ENCODE measurements around the gene GPR137C. TPM values are rescaled to one million over a fixed set of nuclear protein-coding genes. Genes with fewer than 3 reads are reported as not detected.

GPR137C gene
- total and polyA plus RNA-seq, 2 of the 4 experiments (the other 2 are of a cell fraction) = 0.72 to 0.91 TPM

DNA sequence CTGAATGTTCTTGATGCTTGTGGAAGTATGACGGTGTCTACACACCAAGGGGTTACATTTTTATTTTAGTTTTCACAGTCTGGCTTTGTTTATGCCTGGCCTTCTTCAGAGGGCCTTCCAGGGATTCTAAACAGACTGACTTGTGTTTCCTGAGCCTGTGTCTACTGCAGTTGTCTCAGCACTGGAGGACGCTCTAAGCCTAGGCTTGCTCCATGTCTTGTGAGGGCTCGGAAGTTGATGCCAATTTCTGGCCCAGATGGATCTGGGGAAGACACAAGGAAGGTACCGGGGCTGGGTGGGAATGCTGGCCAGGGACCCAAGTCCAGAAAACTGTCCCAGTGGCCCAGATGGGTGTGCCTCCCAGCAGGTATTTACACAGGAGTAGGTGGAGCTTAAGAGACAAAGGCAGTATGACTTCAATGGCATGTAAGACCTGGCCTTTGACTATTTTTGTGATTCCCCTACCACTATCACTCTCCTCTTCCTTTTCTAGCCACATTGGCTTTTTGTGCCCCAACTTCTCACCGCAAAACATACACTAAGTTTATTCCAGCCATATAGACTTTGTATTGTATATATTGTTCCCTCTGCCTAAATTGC lies 56.9 kb downstream of the GPR137C start:
- Histone ChIP-seq H3K9ac (ENCODE audit: low read depth, low read length) (no peak overlapping the region), H3K4me2 (ENCODE audit: low read depth, low read length) (no peak overlapping the region), H2BK120ac (ENCODE audit: low read depth, low read length) (no peak overlapping the region), H3K14ac (replicated peaks; ENCODE audit: low read depth, low read length) (no peak overlapping the region), H2BK15ac (ENCODE audit: low read depth, low read length) (no peak overlapping the region), H2BK20ac (ENCODE audit: low read depth, low read length) (no peak overlapping the region), H3K4ac (ENCODE audit: low read depth, low read length) (no peak overlapping the region), H2AFZ (replicated peaks; ENCODE audit: low read length, poor library complexity) (no peak overlapping the region), H3K4me3 (ENCODE audit: insufficient read depth, low read depth, low read length) (no peak overlapping the region), H3K9me3 (ENCODE audit: control insufficient read depth, insufficient read depth, low read length) (no peaks in the 10 kb centered on the region), H2BK5ac (ENCODE audit: low read depth, low read length, poor library complexity, severe bottlenecking) (no peak overlapping the region), H3K27ac (ENCODE audit: insufficient read depth, low read length) (no peak overlapping the region), H3K56ac (ENCODE audit: extremely low read depth, insufficient read depth, low read length) (no peak overlapping the region), H3K36me3 (ENCODE audit: control insufficient read depth, insufficient read depth, low read length) (no peaks in the 10 kb centered on the region), H4K5ac (ENCODE audit: low read depth, low read length) (no peak overlapping the region), H3K9me1 (ENCODE audit: insufficient read depth, low read length) (no peaks in the 10 kb centered on the region), H2AK9ac (replicated peaks; ENCODE audit: low read depth, low read length, poor library complexity) (no peak overlapping the region), H2AK5ac (ENCODE audit: low read depth, low read length) (no peak overlapping the region), H3K4me1 (ENCODE audit: control insufficient read depth, insufficient read depth, low read length) (no peaks in the 10 kb centered on the region), H3K18ac (ENCODE audit: low read depth, low read length) (no peak overlapping the region), H3K23ac (ENCODE audit: low read depth, low read length) (no peak overlapping the region), H3K79me1 (ENCODE audit: low read depth in 1 of 2, low read length in 2 of 2) (no peaks in the 10 kb centered on the region), H4K91ac (ENCODE audit: insufficient read depth, low read depth, low read length) (no peak overlapping the region), H4K20me1 (ENCODE audit: insufficient read depth, low read length) (no peaks in the 10 kb centered on the region), H3K27me3 (ENCODE audit: control insufficient read depth, insufficient read depth, low read length) (no peaks in the 10 kb centered on the region), H4K8ac (ENCODE audit: low read depth in 2 of 2, low read length in 2 of 2) (no peak overlapping the region)
- DNase-seq (no peak), ATAC-seq (ENCODE audit: low read depth) (no peak)
- no CpG with 5 or more reads among the region's 5 CpGs for WGBS, 2 experiments (ENCODE audit: extremely low coverage in 2 of 2, insufficient read length in 1 of 2)
- in situ Hi-C loops (cut with MboI; ENCODE audit: low sequenced_read_pairs) (no loop called here), dilution Hi-C loops (cut with HindIII; ENCODE audit: low sequenced_read_pairs, unreplicated experiment) (no loop called here), intact Hi-C loops (cut with micrococcal nuclease) (no loop called here)
- BruUV-seq (replicated peaks) = no TSS peak
- TF ChIP-seq MXI1 (IDR thresholded peaks at IDR 0.05; ENCODE audit: borderline replicate concordance, low read depth, low read length) = no peak
- TF ChIP-seq, protein P1, sequence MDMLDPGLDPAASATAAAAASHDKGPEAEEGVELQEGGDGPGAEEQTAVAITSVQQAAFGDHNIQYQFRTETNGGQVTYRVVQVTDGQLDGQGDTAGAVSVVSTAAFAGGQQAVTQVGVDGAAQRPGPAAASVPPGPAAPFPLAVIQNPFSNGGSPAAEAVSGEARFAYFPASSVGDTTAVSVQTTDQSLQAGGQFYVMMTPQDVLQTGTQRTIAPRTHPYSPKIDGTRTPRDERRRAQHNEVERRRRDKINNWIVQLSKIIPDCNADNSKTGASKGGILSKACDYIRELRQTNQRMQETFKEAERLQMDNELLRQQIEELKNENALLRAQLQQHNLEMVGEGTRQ (IDR thresholded peaks at IDR 0.05; ENCODE audit: low read depth, low read length) = no peak
- no peak for TF ChIP-seq POLR2A (IDR thresholded peaks at IDR 0.05; ENCODE audit: low read depth, low read length)
- CTCF ChIA-PET = no interaction called here
- POLR2A ChIA-PET (ENCODE audit: unreplicated experiment) = no interaction called here
